Bronchus fibroblast of lung (primary cell): ENCODE results near the gene SYT10. TPM values are rescaled to one million over a fixed set of nuclear protein-coding genes. Genes with fewer than 3 reads are reported as not detected.

Experiments
- total RNA-seq: library from RNA; depleted of rRNA; stranded (reverse); fragments of >200 nt; gene quantifications from 2 replicates; pipeline ENCODE4 v1.2.3, GENCODE V29; 2015

SYT10 gene, protein sequence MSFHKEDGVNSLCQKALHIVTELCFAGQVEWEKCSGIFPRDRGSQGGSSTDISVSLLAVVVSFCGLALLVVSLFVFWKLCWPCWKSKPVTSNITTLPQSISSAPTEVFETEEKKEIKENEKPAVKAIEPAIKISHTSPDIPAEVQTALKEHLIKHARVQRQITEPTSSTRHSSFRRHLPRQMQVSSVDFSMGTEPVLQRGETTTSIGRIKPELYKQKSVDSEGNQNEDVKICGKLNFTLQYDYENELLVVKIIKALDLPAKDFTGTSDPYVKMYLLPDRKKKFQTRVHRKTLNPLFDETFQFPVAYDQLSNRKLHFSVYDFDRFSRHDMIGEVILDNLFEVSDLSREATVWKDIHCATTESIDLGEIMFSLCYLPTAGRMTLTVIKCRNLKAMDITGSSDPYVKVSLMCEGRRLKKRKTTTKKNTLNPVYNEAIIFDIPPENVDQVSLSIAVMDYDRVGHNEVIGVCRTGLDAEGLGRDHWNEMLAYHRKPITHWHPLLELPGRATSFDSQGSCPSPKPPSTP
- not detected in 2 replicates for total RNA-seq

GRCh38 chr12:33439587-33440011, at the start of gene SYT10:
Gene SYT10 (minus strand): TSS chr12:33439819. CDS start chr12:33439522, 297 bp downstream.

